NCI-H2107 treated with DMSO at 0.1 percent for 48 hours (cell line): ENCODE measurements around the gene MLXIPL.
"Not testable (repeated sequence)": the region's sequence is repeated elsewhere in the genome, so short reads cannot be mapped to it uniquely, and the experiment has no call there.

ENCODE experiments used
- DNase-seq: peaks from one replicate; lab custom pipeline; 2025; ENCODE audit not compliant: unreplicated experiment; lab: John Stamatoyannopoulos, UW

MLXIPL gene

DNA sequence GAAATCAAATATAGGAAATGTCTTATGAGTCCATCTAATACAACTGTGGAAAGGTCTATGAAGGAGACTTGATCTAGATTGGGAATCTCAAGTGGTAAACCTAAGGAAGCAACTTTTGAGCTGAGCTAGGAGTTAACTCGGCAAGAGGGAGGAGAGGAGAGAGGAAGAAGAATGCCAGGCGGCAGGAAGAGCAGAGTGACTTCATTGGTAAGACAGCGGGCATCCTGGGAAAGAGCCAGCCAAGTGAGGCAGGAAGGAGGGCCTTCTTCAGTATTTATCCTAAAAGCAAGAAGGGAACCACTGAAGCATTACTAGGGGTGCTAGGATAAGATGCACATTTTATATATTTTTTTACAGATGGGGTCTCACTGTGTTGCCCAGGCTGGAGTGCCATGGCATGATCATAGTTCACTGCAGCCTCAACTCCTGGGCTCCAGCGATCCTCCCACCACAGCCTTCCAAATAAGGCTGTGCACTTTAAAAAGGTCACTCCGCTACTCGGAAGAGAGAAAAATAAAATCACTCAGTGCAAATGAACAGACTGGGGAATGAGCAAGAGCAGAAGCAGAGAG lies 68.8 kb downstream of the MLXIPL start:
- no peak for DNase-seq

DNA sequence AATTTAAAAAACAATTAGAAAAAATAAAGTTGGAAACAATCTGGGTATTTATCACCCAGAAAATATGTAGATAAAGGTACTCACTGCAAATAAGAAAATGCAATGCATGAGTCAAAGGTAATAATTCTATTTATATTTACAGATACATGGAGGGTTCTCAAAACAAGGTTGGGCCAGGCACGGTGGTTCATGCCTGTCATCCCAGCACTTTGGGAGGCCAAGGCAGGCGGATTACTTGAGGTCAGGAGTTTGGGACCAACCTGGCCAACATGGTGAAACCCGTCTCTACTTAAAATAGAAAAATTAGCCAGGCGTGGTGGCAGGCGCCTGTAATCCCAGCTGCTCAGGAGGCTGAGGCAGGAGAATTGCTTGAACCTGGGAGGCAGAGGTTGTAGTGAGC lies 74.2 kb downstream of the MLXIPL start:
- not testable (repeated sequence) for DNase-seq

DNA sequence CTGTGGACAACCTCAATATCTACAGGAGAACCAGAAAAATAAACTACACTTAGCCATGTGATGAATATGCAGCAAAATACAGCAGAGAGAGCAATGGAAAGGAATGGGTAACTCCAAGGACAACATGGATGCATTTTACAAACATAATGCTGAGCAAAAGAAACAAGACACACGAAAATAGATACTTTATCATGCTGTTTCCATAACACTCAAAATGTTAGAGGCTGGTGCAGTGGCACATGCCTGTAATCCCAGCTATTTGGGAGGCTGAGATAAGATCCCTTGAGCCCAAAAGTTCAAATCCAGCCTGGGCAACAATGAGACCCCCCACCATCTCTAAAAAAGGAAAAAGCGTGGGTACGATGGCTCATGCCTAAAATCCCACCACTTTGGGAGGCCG lies 75.1 kb downstream of the MLXIPL start:
- no peak for DNase-seq

DNA sequence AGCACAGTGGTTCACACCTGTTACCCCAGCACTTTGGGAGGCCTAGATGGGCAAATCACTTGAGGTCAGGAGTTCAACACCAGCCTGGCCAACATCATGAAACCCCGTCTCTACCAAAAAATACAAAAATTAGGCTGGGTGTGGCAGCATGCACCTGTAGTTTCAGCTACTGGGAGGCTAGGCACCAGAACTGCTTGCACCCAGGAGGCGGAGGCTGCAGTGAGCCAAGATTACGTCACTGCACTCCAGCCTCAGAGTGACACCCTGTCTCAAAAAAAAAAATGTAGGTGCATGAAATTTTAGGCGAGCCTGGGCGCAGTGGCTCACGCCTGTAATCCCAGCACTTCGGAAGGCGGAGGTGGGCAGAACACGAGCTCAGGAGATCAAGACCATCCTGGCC lies 76.5 kb downstream of the MLXIPL start:
- no peak for DNase-seq

DNA sequence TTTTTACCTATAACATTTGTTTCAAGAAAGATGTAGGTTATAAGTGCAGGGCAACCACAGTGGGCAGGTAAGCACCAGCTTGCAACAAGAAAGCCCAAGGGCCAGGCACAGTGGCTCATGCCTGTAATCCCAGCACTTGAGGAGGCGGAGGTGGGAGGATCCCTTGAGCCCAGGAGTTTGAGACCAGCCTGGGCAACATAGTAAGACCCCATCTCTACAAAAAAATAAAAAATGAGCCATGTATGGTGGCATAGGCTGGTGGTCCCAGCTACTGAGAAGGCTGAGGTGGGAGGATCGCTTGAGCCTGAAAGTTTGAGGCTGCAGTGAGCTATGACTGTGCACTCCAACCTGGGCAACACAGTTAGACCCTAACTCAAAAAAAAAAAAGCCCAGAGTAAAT lies 79.6 kb downstream of the MLXIPL start:
- DNase-seq: no peak
